Right atrium auricular region (tissue), 2 donors: Measurements from ENCODE around the gene HCRTR2. TPM values are rescaled to one million over a fixed set of nuclear protein-coding genes. Genes with fewer than 3 reads are reported as not detected.

ENCODE experiments used
- DNase-seq: peaks from one replicate; pipeline ENCODE4 v3.0.0-alpha.2; 2019; ENCODE audit warnings: low spot score
- H3K27ac ChIP-seq, 2 donors: fragments of 200-600 bp; sonication (generic); 1 replicate in 1 of 2; 2 replicates in 1 of 2; pipeline ENCODE4 v1.5.1; 2016 to 2019
- H3K27me3 ChIP-seq, 2 donors: fragments of 200-600 bp; sonication (generic); one replicate each; pipeline versions ENCODE4 v1.5.1 to v1.6.0; 2017 to 2019
- H3K36me3 ChIP-seq: fragments of 200-600 bp; sonication (generic); one replicate; pipeline ENCODE4 v1.5.1; 2016
- H3K4me1 ChIP-seq, 2 donors: fragments of 200-600 bp; sonication (generic); one replicate each; pipeline versions ENCODE4 v1.5.1 to v1.6.0; 2017 to 2019
- H3K4me3 ChIP-seq, 2 donors: fragments of 200-600 bp; sonication (generic); 1 replicate in 1 of 2; 2 replicates in 1 of 2; pipeline ENCODE4 v1.5.1; 2017 to 2019; ENCODE audit warnings: mild to moderate bottlenecking in 1 of 2, moderate library complexity in 1 of 2
- H3K9me3 ChIP-seq, 2 donors: fragments of 200-600 bp; sonication (generic); one replicate each; pipeline ENCODE4 v1.5.1; 2019
- CTCF ChIP-seq, 2 donors: fragments of 200-600 bp; sonication (generic); IDR thresholded peaks; one replicate each; pipeline ENCODE4 v1.5.1; 2019; ENCODE audit warnings: antibody characterized with exemption in 2 of 2
- total RNA-seq, 2 donors: library from RNA; depleted of rRNA; stranded (reverse); fragments of >200 nt; gene quantifications; one replicate each; pipeline ENCODE4 v1.1.0, GENCODE V29; 2016

The HCRTR2 gene
- total RNA-seq, 2 donors from 2014 or later = not detected

GRCh38 chr6:55265409-55266114 lies 91.2 kb downstream of the HCRTR2 start:
- TF ChIP-seq CTCF (IDR thresholded peaks at IDR 0.05) = no peak

GRCh38 chr6:55266896-55267295 lies 92.6 kb downstream of the HCRTR2 start:
- no peak for DNase-seq
- Histone ChIP-seq H3K4me3 (no peak overlapping the region), H3K36me3 (no peaks in the 10 kb centered on the region), H3K4me1 (no peaks in the 10 kb centered on the region), H3K9me3 (no peaks in the 10 kb centered on the region), H3K27ac (no peak overlapping the region), H3K27me3 (no peaks in the 10 kb centered on the region)
- TF ChIP-seq CTCF (IDR thresholded peaks at IDR 0.05) = no peak

More at GRCh38 chr6:55265409-55266114, 91.2 kb downstream of the HCRTR2 start:
- H3K4me1 ChIP-seq = no peaks in the 10 kb centered on the region
- H3K27ac ChIP-seq = no peak overlapping the region
- H3K9me3 ChIP-seq = no peaks in the 10 kb centered on the region
- no peak overlapping the region for H3K4me3 ChIP-seq
- DNase-seq = no peak
- H3K36me3 ChIP-seq = no peaks in the 10 kb centered on the region
- H3K27me3 ChIP-seq = no peaks in the 10 kb centered on the region

GRCh38 chr6:55276745-55277530 lies 102.6 kb downstream of the HCRTR2 start:
- TF ChIP-seq CTCF (IDR thresholded peaks at IDR 0.05) = peak; percentile 35 to 70
- Histone ChIP-seq H3K9me3 (no peaks in the 10 kb centered on the region), H3K4me1 (no peaks in the 10 kb centered on the region), H3K4me3 (peak overlapping the region in 1 of 2 donors; percentile 31), H3K36me3 (no peaks in the 10 kb centered on the region), H3K27ac (peak overlapping the region in 1 of 2 donors; percentile 27), H3K27me3 (no peaks in the 10 kb centered on the region)
- no peak for DNase-seq

- no peak for TF ChIP-seq CTCF (IDR thresholded peaks at IDR 0.05)
- no peaks in the 10 kb centered on the region for H3K27me3 ChIP-seq
- H3K4me3 ChIP-seq = no peak overlapping the region
- no peak for DNase-seq
- no peaks in the 10 kb centered on the region for H3K4me1 ChIP-seq
- H3K9me3 ChIP-seq = no peaks in the 10 kb centered on the region
- no peaks in the 10 kb centered on the region for H3K36me3 ChIP-seq
- peak overlapping the region in 1 of 2 donors; percentile 27 for H3K27ac ChIP-seq
These were observed 103.3 kb downstream of the HCRTR2 start for GRCh38 chr6:55277646-55278045.

GRCh38 chr6:55281215-55281614 lies 106.9 kb downstream of the HCRTR2 start:
- no peaks in the 10 kb centered on the region for H3K36me3 ChIP-seq
- no peak overlapping the region for H3K4me3 ChIP-seq
- no peaks in the 10 kb centered on the region for H3K27me3 ChIP-seq
- no peak for TF ChIP-seq CTCF (IDR thresholded peaks at IDR 0.05)
- no peak for DNase-seq
- H3K4me1 ChIP-seq = no peaks in the 10 kb centered on the region
- no peaks in the 10 kb centered on the region for H3K9me3 ChIP-seq
- H3K27ac ChIP-seq = no peak overlapping the region
